HG02885 (cell line): ENCODE results near the gene OR6C1.
"Not testable (repeated sequence)": the region's sequence is repeated elsewhere in the genome, so short reads cannot be mapped to it uniquely, and the experiment has no call there.

Experiments used
- ATAC-seq: cut with Tn5 transposase; IDR thresholded peaks from one replicate; pipeline ENCODE4 v1.9.1; 2021; ENCODE audit warnings: mild to moderate bottlenecking; ENCODE audit not compliant: unreplicated experiment, poor library complexity

Gene OR6C1

GRCh38 chr12:55314043-55314442 is at the start of gene OR6C1:
Gene OR6C1 (plus strand): TSS chr12:55314343. CDS start chr12:55320600, 6,257 bp downstream.
- ATAC-seq, result no peak

- ATAC-seq, result no peak
Measured at GRCh38 chr12:55280991-55281390, 33.2 kb upstream of the OR6C1 start.

- no peak for ATAC-seq
Measured at GRCh38 chr12:55289999-55290398, 24.1 kb upstream of the OR6C1 start.

- ATAC-seq, result no peak
Measured at GRCh38 chr12:55296469-55296868, 17.7 kb upstream of the OR6C1 start, which contains the start of gene OR6C6. Gene OR6C6 (minus strand): TSS chr12:55296569. CDS start chr12:55295232, 1,337 bp downstream.

DNA sequence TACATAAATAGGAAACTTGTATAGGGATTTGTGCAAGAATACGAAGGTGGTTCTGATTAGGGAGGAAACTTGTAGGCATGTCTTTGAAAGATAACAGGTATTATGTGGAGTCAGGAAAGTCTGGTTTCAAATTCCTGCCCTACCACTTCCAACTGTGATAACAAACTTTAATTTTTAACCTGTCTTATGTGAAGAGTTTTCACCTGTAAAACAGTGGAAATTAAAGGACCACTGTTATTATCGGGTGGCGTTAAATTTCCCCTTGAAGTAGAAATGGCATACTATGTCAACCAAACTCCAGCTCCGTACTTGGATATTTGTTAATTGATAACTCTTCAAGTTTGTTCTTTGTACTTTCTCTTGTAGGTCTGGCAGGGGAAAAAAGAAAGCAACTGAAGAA is 6.1 kb downstream of the OR6C1 start:
- ATAC-seq, result no peak

DNA sequence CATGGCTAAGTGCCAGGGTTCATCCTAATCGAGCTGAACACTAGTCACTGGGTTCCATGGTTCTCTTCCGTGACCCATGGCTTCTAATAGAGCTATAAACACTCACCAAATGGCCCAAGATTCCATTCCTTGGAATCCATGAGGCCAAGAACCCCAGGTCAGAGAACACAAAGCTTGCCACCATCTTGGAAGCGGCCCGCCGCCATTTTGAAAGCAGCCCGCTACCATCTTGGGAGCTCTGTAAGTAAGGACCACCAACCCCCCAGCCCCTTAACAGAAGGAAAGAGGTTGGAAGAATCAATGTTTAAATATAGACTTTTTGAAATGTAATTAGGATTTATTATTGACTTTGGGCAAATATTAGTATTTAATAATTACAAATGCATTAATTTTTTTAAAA is 11.7 kb downstream of the OR6C1 start:
- ATAC-seq, result not testable (repeated sequence)

- ATAC-seq, result no peak
Measured at GRCh38 chr12:55330446-55330845, 16.3 kb downstream of the OR6C1 start, which contains the start of gene OR6C3. Gene OR6C3 (plus strand): TSS chr12:55330746. CDS start chr12:55331701, 955 bp downstream.

- ATAC-seq, result no peak
Measured at GRCh38 chr12:55336002-55336401, 21.9 kb downstream of the OR6C1 start.

DNA sequence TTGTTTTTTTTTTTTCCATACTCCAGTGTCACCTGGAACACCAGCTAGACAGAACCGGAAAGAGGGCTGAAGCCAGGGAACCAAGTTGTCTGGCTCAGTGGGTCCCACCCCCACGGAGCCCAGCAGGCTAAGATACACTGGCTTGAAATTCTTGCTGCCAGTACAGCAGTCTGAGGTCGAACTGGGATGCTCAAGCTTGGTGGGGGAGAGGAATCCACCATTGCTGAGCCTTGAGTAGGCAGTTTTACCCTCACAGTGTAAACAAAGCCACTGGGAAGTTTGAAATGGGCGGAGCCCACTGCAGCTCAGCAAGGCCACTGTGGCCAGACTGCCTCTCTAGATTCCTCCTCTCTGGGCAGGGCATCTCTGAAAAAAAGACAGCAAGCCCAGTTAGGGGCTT is 41.2 kb downstream of the OR6C1 start:
- ATAC-seq, result not testable (repeated sequence)

GRCh38 chr12:55362675-55363074 is 48.5 kb downstream of the OR6C1 start, which contains the start of gene OR6C75:
Gene OR6C75 (plus strand): TSS chr12:55362975. CDS start chr12:55365111, 2,136 bp downstream.
- ATAC-seq, result no peak

DNA sequence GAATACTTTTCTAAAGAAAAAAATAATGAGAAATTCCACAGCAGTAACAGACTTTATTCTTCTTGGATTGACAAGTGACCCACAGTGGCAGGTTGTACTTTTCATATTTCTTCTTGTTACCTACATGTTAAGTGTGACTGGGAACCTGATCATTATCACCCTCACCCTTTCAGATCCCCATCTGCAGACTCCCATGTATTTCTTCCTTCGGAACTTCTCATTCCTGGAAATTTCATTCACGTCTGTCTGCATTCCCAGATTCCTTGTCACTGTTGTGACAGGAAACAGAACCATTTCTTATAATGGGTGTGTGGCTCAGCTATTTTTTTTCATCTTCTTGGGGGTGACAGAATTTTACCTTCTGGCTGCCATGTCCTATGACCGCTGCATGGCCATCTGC is 50.9 kb downstream of the OR6C1 start:
- ATAC-seq, result no peak
